Choroid plexus epithelial cell (primary cell): Measurements from ENCODE around the gene NFU1.
"Not testable (repeated sequence)": the region's sequence is repeated elsewhere in the genome, so short reads cannot be mapped to it uniquely, and the experiment has no call there.

ENCODE experiments used
- DNase-seq: peaks from one replicate; pipeline ENCODE4 v3.0.0-alpha.2; 2010; ENCODE audit warnings: low read depth
- H3K4me3 ChIP-seq: 2 replicates; pipeline ENCODE4 v1.5.1; 2011; ENCODE audit warnings: low read depth, mild to moderate bottlenecking, control low read depth, low read length, moderate library complexity
- CTCF ChIP-seq: conservative IDR thresholded peaks from 2 replicates; pipeline ENCODE4 v1.5.1; 2011; ENCODE audit warnings: low read depth, mild to moderate bottlenecking, control low read depth, inconsistent platforms, low read length, moderate library complexity

NFU1 gene

GRCh38 chr2:69434753-69435152 lies 2.5 kb downstream of the NFU1 start:
- TF ChIP-seq CTCF = no peak
- H3K4me3 ChIP-seq = no peak overlapping the region
- no peak for DNase-seq

GRCh38 chr2:69429491-69430183 lies 7.6 kb downstream of the NFU1 start:
- no peak for TF ChIP-seq CTCF
- H3K4me3 ChIP-seq = no peak overlapping the region
- DNase-seq = no peak

- no peak overlapping the region for H3K4me3 ChIP-seq
- no peak for DNase-seq
- TF ChIP-seq CTCF = no peak
These were observed 8.3 kb downstream of the NFU1 start for GRCh38 chr2:69428981-69429380.

GRCh38 chr2:69424419-69424818 lies 12.8 kb downstream of the NFU1 start:
- TF ChIP-seq CTCF = no peak
- DNase-seq = no peak
- H3K4me3 ChIP-seq = no peak overlapping the region

GRCh38 chr2:69422198-69422597 lies 15.0 kb downstream of the NFU1 start:
- peak; percentile 28 for DNase-seq
- no peak overlapping the region for H3K4me3 ChIP-seq
- TF ChIP-seq CTCF = no peak

GRCh38 chr2:69419111-69419510 lies 18.1 kb downstream of the NFU1 start:
- DNase-seq, H3K4me3 ChIP-seq: not testable (repeated sequence)

GRCh38 chr2:69416147-69416546 lies 21.1 kb downstream of the NFU1 start:
- no peak for TF ChIP-seq CTCF
- no peak overlapping the region for H3K4me3 ChIP-seq
- DNase-seq = no peak
